NCI-H2081 treated with DMSO at 0.1 percent for 48 hours (cell line): ENCODE data around the gene STAB2.

Source experiments
- DNase-seq: peaks from one replicate; lab custom pipeline; 2025; lab: John Stamatoyannopoulos, UW

The STAB2 gene

DNA sequence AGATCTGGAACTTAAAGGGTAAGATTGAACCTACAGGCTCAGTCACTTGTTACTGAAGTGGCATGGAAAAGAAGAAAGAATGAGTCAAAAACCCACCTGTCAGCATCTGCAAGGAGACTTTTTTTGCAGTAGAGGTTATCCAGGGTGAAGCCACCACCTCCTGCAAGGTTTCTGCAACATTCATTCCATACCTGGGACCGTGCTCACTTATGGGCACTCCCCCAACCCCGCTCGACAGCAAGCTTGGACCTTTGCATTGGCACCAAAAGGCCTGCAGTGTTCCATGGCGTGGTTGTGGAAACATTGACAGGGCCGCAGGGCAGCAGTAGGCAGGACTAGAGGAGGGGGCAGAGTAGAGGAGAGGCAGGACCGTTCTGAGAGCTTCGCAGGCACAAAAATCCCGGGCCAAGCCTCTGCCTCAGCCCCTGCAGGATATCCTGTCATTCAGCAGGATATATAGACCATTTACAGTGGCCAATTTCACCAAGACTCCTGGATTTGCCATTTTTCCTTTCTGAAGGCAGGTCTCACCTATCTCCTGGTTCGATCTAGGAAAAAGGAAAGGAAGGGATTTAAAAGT lies at the start of gene STAB2:
STAB2 (plus strand) TSS at position 483 of the 580 bp plus-strand sequence. CDS start 204 bp downstream, outside the sequence.
- DNase-seq: no peak

GRCh38 chr12:103538397-103538796 lies 48.7 kb upstream of the STAB2 start:
- DNase-seq: no peak

DNA sequence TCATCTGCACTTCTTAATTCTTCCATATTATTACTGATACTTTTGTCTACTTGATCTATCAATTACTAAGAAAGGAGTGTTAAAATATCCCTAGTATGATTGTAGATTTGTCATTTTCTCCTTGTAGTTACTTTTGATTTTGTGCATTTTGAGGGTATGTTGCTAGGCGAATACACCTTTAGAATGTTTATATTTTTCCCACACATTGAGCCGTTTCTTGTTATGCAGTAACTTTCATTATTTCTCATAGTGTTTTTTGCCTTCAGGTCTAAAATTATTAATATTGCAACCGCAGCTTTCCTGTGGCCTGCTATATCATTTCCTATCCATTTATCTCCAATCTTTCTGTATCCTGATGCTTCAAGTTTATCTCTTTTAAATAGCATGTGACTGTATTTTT lies 46.8 kb upstream of the STAB2 start:
- no peak for DNase-seq

GRCh38 chr12:103542078-103542477 lies 45.0 kb upstream of the STAB2 start:
- no peak for DNase-seq

- peak; percentile 90 for DNase-seq
Observed at GRCh38 chr12:103546959-103547358, 40.1 kb upstream of the STAB2 start.

DNA sequence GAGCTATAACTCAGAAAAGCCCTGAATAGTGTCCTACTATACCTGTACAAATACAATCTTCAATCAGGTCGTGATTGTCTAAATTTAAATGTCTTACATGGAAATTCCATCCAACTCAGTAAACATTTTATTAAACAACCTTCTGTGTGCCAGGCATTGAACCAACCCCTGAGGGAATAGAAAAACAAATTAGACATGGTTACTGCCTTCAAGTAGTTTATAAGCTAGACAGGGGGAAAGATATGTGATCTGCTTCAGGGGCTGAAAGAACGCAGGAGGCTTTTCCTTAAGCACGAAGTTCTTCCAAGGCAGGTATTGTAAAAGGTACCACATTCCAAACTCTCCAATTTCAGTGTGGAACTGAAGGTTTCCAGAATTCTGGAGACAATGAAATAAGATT lies 39.7 kb upstream of the STAB2 start:
- DNase-seq: peak; percentile 78

DNA sequence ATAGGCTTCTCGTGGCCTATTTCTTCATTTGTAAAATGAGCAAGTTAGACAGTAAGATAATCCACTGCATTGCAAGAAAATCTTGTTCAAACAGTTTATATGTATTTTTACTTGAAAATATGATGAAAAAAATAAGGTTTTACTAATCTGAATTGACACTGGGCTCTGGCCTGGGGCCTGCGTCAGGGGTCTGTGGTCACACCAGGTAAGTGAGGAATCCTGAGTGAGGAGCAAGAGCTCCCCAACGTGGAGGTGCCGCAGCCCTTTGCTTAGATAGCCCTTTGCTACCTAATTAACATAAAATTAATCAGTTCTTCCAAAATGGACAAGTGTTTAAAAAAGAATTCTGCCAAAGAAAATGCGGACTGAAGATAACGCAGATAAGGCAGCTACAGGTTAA lies 39.1 kb upstream of the STAB2 start:
- peak; percentile 56 for DNase-seq

- peak; percentile 49 for DNase-seq
Observed at GRCh38 chr12:103548622-103549601, 38.2 kb upstream of the STAB2 start.

- DNase-seq: no peak
Observed at GRCh38 chr12:103556890-103557627, 30.0 kb upstream of the STAB2 start.

DNA sequence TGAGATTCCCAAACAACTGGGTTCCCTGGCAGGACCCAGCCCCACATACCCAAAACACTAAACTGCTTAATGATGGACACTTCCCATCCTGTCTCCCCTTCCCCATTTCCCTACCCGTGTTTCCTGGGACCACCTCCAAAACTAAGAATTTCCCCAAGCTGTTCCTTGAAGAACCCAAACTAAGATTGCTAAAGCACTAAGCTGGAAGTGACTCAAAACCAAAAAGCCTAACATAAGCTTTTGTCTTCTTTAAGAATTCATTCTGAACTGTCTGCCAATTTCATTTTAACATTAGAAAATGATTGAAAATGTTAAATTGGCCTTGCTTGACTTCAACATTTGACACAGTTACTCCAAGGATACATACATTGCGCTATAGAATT lies 29.5 kb upstream of the STAB2 start:
- DNase-seq: no peak

GRCh38 chr12:103558879-103559278 lies 28.2 kb upstream of the STAB2 start:
- no peak for DNase-seq

DNA sequence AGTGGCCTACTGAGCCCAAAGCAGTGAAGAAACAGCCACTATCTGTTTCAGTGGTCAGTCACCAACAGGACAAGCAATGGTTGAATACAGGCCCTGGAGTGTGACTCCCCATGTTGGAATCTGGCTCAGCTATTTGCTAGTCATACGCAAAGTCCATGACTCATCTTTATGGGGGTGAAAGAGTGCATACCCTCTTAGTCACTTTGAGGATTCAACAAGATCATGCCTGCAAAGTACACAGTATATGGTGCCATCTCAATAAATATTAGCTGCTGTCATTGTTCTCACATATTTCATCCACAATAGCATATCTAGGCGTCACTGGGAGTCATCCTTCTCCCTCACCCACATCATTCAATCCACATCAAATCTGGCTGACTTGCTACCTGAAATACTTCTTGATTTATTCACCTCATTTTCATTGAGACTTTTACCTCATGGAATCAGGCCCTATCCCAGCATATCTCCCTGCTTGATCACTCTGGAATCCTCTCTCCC lies 26.4 kb upstream of the STAB2 start:
- DNase-seq: no peak

DNA sequence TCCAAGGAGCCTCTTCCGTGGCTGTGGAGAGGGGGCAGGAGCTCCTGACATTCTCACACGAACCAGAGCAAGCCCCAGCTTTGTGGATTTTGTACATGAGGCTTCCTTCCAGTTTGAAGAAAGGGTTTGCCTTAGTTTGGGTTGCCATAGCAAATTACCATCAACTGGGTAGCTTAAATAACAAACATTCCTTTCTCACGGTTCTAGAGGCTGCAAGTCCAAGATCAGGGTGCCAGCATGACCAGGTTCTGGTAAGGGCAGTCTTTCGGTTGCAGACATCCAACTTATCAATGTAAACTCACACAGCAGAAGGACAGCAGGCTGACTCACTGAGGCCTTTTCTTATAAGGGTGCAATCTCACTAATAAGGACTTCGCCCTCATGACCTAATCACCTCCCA lies 25.9 kb upstream of the STAB2 start:
- DNase-seq: no peak

DNA sequence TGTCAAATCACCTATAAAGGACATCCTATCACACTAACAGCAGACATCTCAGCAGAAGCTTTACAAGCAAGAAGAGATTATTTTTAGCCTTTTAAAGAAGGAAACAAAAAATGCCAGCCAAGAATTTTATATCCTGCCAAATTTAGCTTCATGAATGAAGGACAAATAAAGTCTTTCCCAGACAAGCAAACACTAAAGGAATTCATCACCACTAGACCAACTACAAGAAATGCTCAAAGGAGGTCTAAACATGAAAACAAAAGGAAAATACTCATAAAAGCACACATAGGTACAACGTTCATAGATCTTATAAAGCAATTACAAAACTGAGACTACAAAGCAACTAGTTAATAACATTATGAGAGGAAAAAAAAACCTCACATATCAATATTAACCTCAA lies 20.7 kb upstream of the STAB2 start:
- no peak for DNase-seq

- no peak for DNase-seq
Observed at GRCh38 chr12:103569278-103569677, 17.8 kb upstream of the STAB2 start.

- DNase-seq: peak; percentile 6
Observed at GRCh38 chr12:103571286-103571685, 15.8 kb upstream of the STAB2 start.

DNA sequence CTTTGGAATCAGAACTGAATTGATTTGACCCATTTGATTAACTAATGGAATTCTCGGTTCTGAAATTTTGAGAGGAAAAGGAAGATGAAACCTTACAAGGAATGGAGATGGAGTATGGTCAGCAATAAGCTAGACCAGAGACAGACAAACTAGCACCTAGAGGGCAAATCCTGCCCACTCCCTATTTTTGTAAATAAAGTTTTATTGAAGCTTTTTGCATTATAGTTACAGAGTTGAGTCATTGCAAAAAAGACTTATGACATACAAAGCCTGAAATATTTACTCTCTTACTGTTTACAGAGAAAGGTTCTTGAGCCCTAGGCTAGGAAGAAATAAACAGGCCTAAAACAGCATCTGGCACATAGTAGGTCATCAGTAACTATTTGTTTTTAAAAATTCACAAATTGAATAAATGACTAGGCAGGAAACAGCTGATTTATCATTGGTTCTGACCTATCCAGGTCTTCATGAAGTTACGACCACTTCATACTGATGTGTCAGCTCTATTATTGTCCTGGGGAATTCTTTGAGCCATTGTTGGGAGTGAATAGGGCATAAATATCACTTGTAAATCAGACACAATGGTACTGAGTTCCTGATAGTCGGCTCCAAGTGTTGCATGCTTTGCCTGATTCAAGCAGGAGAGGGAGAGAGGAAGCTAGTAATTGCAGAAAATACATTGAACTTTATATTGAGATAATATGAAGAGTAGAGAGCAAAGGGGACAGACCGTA lies 14.6 kb upstream of the STAB2 start:
- no peak for DNase-seq

DNA sequence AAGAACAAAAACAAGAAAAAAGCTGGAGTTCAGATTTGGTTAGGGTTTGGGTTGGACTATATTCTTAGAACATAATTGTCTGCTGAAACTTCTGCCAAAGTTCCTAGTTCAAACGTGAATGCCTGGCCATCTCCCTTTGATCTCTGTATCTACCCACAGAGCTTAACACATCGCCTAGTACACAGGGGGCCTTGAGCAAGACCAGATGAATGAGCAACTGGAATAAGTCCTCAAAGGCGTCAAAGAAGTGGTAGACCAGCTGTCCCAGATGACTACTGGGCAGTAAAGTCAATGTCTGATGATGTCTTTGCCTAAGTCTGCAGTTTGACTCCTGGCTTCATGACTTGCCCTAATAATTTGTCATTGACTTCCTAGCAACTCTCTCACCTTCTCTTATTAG lies 13.9 kb upstream of the STAB2 start:
- DNase-seq: no peak

- no peak for DNase-seq
Observed at GRCh38 chr12:103578926-103579325, 8.1 kb upstream of the STAB2 start.

DNA sequence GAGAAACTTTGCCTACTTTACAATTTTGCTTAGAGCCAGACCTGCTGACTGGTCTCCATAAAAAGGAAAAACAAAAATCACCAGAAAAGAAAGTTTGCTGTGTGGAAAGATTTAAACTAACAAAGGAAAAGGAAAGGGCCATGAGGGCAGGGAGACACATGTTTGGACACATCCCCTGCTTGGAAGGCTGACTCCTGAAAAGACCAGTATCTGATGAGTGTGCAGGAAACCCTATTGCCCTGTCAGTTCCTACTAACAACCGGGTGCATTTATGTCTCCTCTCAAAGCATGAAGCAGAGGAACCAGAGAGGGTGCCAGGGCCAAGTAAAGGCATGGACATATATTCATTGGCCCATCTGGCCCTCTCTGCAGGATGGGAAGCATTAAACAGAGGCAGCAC lies 7.0 kb upstream of the STAB2 start:
- DNase-seq: no peak

DNA sequence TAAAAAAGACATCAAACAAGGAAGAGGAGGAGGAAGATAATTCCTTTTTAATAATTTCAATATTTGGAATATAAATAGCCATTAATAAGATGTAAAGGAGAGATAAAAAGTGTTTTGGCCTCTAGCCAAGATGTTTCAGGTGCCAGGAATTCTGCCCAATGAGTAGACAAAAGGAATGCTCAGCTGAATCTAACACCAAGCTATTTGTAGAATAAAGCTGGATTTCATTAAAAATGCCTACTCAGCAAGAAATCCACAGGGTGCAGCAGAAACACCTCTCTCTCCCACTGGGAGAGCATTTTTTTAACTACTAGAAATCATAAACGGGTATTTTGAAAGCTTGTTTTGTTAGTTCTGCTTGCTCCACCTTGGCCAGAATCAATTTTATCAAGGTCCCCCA lies 4.1 kb upstream of the STAB2 start:
- no peak for DNase-seq

GRCh38 chr12:103586132-103586531 lies 941 bp upstream of the STAB2 start:
- DNase-seq: no peak
